Measurements from ENCODE around the gene TBC1D9. TPM values are rescaled to one million over a fixed set of nuclear protein-coding genes. Genes with fewer than 3 reads are reported as not detected.

Gene TBC1D9
- total and polyA plus RNA-seq, 2 experiments from 2014 or later = 4.4 to 14.4 TPM

DNA sequence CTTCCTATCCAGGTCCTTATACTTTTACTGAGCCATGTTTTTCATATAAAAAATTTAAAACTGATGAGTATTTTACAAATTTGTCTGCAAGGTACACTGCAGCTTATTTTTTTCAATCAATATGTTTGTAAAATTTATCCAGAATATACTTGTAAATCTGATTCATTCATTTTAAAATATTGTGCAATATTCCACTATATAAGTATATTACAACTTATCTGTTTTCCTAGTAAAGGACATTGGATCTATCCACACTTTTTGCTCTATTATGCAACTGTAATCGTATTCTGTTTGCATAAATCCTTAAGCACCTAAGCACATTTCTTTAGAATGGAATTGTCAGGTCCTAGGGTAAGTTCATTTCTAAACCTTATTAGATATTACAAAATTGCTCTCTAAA is 49.5 kb downstream of the TBC1D9 start:
- H3K4me1 ChIP-seq (ENCODE audit: insufficient read depth) = no peaks in the 10 kb centered on the region
- H3K9ac ChIP-seq = no peak overlapping the region
- H3K4me3 ChIP-seq = no peak overlapping the region
- in situ Hi-C loops (cut with MboI) = no loop called here
- H4K20me1 ChIP-seq (ENCODE audit: insufficient read depth) = no peaks in the 10 kb centered on the region
- 94 to 100% methylated on average over 1 of the region's 1 CpG for WGBS, 2 experiments (ENCODE audit: low coverage in 1 of 2, low lambda C conversion rate in 2 of 2, missing lambda C conversion rate in 2 of 2)
- no peaks in the 10 kb centered on the region for H3K9me2 ChIP-seq (ENCODE audit: insufficient read depth)
- H3K27ac ChIP-seq = no peak overlapping the region
- H3K36me3 ChIP-seq (ENCODE audit: low read depth) = no peaks in the 10 kb centered on the region
- peaks cover 24% of the 10 kb centered on the region for H3K79me2 ChIP-seq (ENCODE audit: insufficient read depth)
- H3K27me3 ChIP-seq (replicated peaks; ENCODE audit: insufficient read depth) = no peaks in the 10 kb centered on the region
- H3K4me2 ChIP-seq (ENCODE audit: unreplicated experiment) = no peak overlapping the region
- no peaks in the 10 kb centered on the region for H3K9me3 ChIP-seq (ENCODE audit: low read depth)
- TF ChIP-seq EZH2 (IDR thresholded peaks at IDR 0.05; ENCODE audit: insufficient read depth, poor library complexity, severe bottlenecking) = no peak
- no peak for TF ChIP-seq EZH2phosphoT487 (IDR thresholded peaks at IDR 0.05; ENCODE audit: insufficient read depth, low read depth)
- H2AFZ ChIP-seq = no peak overlapping the region
- no peaks in the 10 kb centered on the region for H3F3A ChIP-seq (ENCODE audit: insufficient read depth)
- DNase-seq = no peak

DNA sequence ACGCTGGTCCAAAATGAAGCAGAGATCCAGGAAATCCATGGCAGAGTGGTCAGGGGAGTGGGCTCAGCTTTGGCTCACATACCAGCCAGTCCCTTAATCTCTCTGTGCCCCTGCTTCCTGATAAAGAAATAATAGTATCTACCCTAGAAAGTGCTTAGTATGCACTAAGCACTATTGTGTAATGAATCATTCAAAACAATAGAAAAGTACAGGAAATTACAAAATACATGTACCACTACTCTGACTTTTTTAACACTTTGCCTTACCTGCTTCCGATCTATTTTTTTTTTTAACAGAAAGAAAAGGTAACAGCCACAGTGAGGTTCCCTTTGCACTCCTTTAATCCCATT is 49.9 kb downstream of the TBC1D9 start:
- Histone ChIP-seq H3K27me3 (replicated peaks; ENCODE audit: insufficient read depth) (no peaks in the 10 kb centered on the region), H3K79me2 (ENCODE audit: insufficient read depth) (peaks cover 21% of the 10 kb centered on the region), H2AFZ (no peak overlapping the region), H4K20me1 (ENCODE audit: insufficient read depth) (no peaks in the 10 kb centered on the region), H3F3A (ENCODE audit: insufficient read depth) (no peaks in the 10 kb centered on the region), H3K9me3 (ENCODE audit: low read depth) (no peaks in the 10 kb centered on the region), H3K27ac (no peak overlapping the region), H3K36me3 (ENCODE audit: low read depth) (no peaks in the 10 kb centered on the region), H3K9me2 (ENCODE audit: insufficient read depth) (no peaks in the 10 kb centered on the region), H3K4me1 (ENCODE audit: insufficient read depth) (no peaks in the 10 kb centered on the region), H3K4me3 (no peak overlapping the region), H3K4me2 (ENCODE audit: unreplicated experiment) (no peak overlapping the region), H3K9ac (no peak overlapping the region)
- in situ Hi-C loops (cut with MboI) = no loop called here
- 97 to 99% methylated on average over 2 of the region's 2 CpGs for WGBS, 2 experiments (ENCODE audit: low coverage in 1 of 2, low lambda C conversion rate in 2 of 2, missing lambda C conversion rate in 2 of 2)
- TF ChIP-seq EZH2phosphoT487 (IDR thresholded peaks at IDR 0.05; ENCODE audit: insufficient read depth, low read depth) = no peak
- TF ChIP-seq EZH2 (IDR thresholded peaks at IDR 0.05; ENCODE audit: insufficient read depth, poor library complexity, severe bottlenecking) = no peak
- DNase-seq = no peak

DNA sequence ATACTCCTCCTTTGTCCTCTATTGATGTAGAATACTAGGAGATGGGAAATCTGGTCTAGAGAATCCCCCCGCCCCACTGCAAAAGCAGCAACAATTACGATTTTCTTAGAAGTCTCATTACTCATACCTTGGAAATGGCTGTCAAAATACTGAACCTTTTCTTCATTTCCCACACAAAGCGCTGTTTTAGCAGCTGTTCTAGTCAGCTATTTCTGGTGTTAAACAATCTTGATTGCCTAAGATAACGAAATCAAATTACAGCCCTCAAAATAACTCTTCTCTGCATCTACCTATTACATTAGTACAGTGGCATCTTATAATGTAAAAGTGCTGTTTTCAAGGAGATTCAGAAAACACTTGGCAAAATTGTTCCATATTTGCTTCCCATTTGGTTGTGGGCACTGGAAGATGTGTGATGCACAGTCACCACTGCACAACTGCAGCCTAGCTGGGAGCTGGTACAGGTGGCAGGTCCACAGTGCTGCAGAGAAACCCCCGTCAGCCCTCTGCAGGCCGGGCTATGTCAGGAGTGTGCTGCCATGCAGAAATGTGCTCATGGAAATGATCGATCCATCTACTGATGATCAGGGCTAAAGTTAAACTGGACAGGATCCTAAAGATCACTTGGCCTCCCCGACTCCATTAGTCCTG is 50.4 kb downstream of the TBC1D9 start:
- H3K4me2 ChIP-seq (ENCODE audit: unreplicated experiment) = no peak overlapping the region
- H3K4me1 ChIP-seq (ENCODE audit: insufficient read depth) = no peaks in the 10 kb centered on the region
- no peaks in the 10 kb centered on the region for H3K9me2 ChIP-seq (ENCODE audit: insufficient read depth)
- H3K9me3 ChIP-seq (ENCODE audit: low read depth) = no peaks in the 10 kb centered on the region
- in situ Hi-C loops (cut with MboI) = no loop called here
- no peaks in the 10 kb centered on the region for H3K36me3 ChIP-seq (ENCODE audit: low read depth)
- H3K79me2 ChIP-seq (ENCODE audit: insufficient read depth) = peaks cover 16% of the 10 kb centered on the region
- H3K27me3 ChIP-seq (replicated peaks; ENCODE audit: insufficient read depth) = no peaks in the 10 kb centered on the region
- DNase-seq = no peak
- H3K27ac ChIP-seq = no peak overlapping the region
- H4K20me1 ChIP-seq (ENCODE audit: insufficient read depth) = no peaks in the 10 kb centered on the region
- WGBS, 2 experiments (ENCODE audit: low coverage in 1 of 2, low lambda C conversion rate in 2 of 2, missing lambda C conversion rate in 2 of 2) = 96 to 99% methylated on average over 8 of the region's 8 CpGs
- no peak overlapping the region for H3K4me3 ChIP-seq
- H3K9ac ChIP-seq = no peak overlapping the region
- H3F3A ChIP-seq (ENCODE audit: insufficient read depth) = no peaks in the 10 kb centered on the region
- TF ChIP-seq EZH2phosphoT487 (IDR thresholded peaks at IDR 0.05; ENCODE audit: insufficient read depth, low read depth) (no peak), EZH2 (IDR thresholded peaks at IDR 0.05; ENCODE audit: insufficient read depth, poor library complexity, severe bottlenecking) (no peak)
- no peak overlapping the region for H2AFZ ChIP-seq

DNA sequence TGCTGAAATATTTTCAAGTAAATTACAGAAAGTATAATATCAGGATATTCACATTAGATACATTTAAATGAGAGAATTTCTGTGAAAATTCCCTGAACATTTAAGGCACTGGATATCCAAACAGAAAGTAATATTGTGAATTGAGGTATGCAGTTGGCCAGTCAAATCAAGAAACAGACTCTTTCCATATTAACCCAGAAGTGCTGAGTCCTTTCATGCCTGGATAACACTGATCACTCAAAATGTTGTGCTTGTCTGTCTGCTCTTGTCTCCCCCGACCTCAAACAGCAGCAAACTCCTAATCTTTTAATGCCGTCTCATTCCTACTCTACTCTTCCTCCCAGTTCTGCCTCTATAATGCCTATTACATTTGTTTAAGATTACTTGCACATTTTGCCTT is 51.2 kb downstream of the TBC1D9 start:
- no peak for DNase-seq
- H3F3A ChIP-seq (ENCODE audit: insufficient read depth) = no peaks in the 10 kb centered on the region
- in situ Hi-C loops (cut with MboI) = no loop called here
- H3K27me3 ChIP-seq (replicated peaks; ENCODE audit: insufficient read depth) = no peaks in the 10 kb centered on the region
- H3K27ac ChIP-seq = no peak overlapping the region
- H3K4me1 ChIP-seq (ENCODE audit: insufficient read depth) = no peaks in the 10 kb centered on the region
- H3K9ac ChIP-seq = no peak overlapping the region
- WGBS, 2 experiments (ENCODE audit: low coverage in 1 of 2, low lambda C conversion rate in 2 of 2, missing lambda C conversion rate in 2 of 2) = 95 to 99% methylated on average over 2 of the region's 2 CpGs
- H2AFZ ChIP-seq = no peak overlapping the region
- no peaks in the 10 kb centered on the region for H3K9me2 ChIP-seq (ENCODE audit: insufficient read depth)
- no peak overlapping the region for H3K4me3 ChIP-seq
- H3K4me2 ChIP-seq (ENCODE audit: unreplicated experiment) = no peak overlapping the region
- peaks cover 13% of the 10 kb centered on the region; the same call in 1 of the 2 replicates for H3K79me2 ChIP-seq (ENCODE audit: insufficient read depth)
- no peaks in the 10 kb centered on the region for H3K9me3 ChIP-seq (ENCODE audit: low read depth)
- TF ChIP-seq EZH2phosphoT487 (IDR thresholded peaks at IDR 0.05; ENCODE audit: insufficient read depth, low read depth) (no peak), EZH2 (IDR thresholded peaks at IDR 0.05; ENCODE audit: insufficient read depth, poor library complexity, severe bottlenecking) (no peak)
- no peaks in the 10 kb centered on the region for H3K36me3 ChIP-seq (ENCODE audit: low read depth)
- no peaks in the 10 kb centered on the region for H4K20me1 ChIP-seq (ENCODE audit: insufficient read depth)

All from GM23248 (cell line).